ENCODE data around the gene HNF1A. TPM values are rescaled to one million over a fixed set of nuclear protein-coding genes. Genes with fewer than 3 reads are reported as not detected.

The HNF1A gene
- total and polyA plus RNA-seq, 7 experiments from 2014 or later: not detected

- no peak overlapping the region for H3K4me3 ChIP-seq (ENCODE audit: low read length)
- intact Hi-C loops (cut with micrococcal nuclease): no loop called here
- H3K36me3 Mint-ChIP-seq: no peaks in the 10 kb centered on the region
- no peaks in the 10 kb centered on the region for H3K9me3 Mint-ChIP-seq
- ChIA-PET POLR2A (no interaction called here), CTCF (interaction anchor here (0.6 kb wide), 1 partner anchor 240 kb away, joined by 4 read pairs; no protein-coding TSS in a partner anchor)
- no peaks in the 10 kb centered on the region for H3K27me3 ChIP-seq (ENCODE audit: control insufficient read depth in 2 of 2, insufficient read depth in 2 of 2, low read length in 2 of 2)
- ATAC-seq (peak; percentile 54), DNase-seq (no peak)
- H3K9me3 ChIP-seq (ENCODE audit: control insufficient read depth in 2 of 3, low read length in 3 of 3): no peaks in the 10 kb centered on the region
- H3K27me3 Mint-ChIP-seq: peaks cover 0 to 14% (median 5%) of the 10 kb centered on the region in 5 donors
- no peak overlapping the region for H3K4me3 Mint-ChIP-seq
- H3K4me1 Mint-ChIP-seq: peaks cover 0 to 8% (median 0%) of the 10 kb centered on the region in 7 donors
- no peak overlapping the region for H3K27ac ChIP-seq (ENCODE audit: low read depth, low read length)
- no peaks in the 10 kb centered on the region for H3K36me3 ChIP-seq (ENCODE audit: control insufficient read depth in 2 of 3, insufficient read depth in 3 of 3, low read length in 3 of 3)
- H3K4me1 ChIP-seq (ENCODE audit: control insufficient read depth in 2 of 2, insufficient read depth in 2 of 2, low read length in 2 of 2): no peaks in the 10 kb centered on the region
- H3K27ac Mint-ChIP-seq: peak overlapping the region in 1 of 9 donors; percentile 1
Measured at GRCh38 chr12:120936197-120936596, 42.1 kb upstream of the HNF1A start.

DNA sequence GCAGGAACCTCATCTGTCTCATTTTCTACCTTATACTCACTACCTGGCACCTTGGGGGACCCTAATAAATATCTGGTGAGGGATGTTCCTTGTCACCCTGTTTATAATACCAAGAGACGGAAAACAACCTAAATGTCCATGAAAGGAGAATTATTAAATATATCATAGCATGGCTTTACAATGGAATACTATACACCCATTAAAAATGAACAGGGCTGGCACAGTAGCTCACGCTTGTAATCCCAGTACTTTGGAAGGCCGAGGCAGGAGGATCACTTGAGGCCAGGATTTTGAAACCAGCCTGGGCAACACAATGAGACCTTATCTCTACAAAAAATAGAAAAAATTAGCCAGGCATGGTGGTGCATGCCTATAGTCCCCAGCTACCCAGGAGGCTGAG lies 39.8 kb upstream of the HNF1A start:
- POLR2A ChIA-PET: no interaction called here
- intact Hi-C loops (cut with micrococcal nuclease): no loop called here

DNA sequence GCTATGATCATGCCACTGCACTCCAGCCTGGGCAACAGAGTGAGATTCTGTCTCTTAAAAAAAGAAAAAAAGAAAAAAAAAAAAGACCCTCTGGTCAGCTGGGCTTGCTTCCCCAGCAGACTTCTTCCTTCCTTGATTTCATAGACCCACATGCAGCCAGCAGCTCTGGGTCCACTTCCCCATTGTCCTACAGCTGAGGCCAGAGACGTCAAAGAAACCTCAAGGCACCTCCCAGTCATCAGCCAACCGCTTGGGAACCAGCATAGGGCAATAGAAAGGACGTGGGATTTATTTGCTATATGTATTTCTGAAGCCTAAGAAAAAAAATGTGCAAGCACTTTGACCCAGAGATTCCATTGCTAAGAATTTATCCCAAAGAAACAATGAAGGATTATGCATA lies 38.8 kb upstream of the HNF1A start:
- peaks cover 0 to 6% (median 2%) of the 10 kb centered on the region in 7 donors for H3K4me1 Mint-ChIP-seq
- ChIA-PET CTCF (interaction anchor here (0.6 to 1.6 kb wide), 3 partner anchors 14 to 36 kb away, joined by 4 to 6 read pairs (median 5); no protein-coding TSS in a partner anchor), POLR2A (interaction anchor here (0.6 kb wide), 1 partner anchor 15 kb away, joined by 3 read pairs; no protein-coding TSS in a partner anchor)
- no peaks in the 10 kb centered on the region for H3K36me3 Mint-ChIP-seq
- H3K9me3 Mint-ChIP-seq: peaks cover 0 to 2% (median 0%) of the 10 kb centered on the region in 11 donors
- no peaks in the 10 kb centered on the region for H3K36me3 ChIP-seq (ENCODE audit: control insufficient read depth in 2 of 3, insufficient read depth in 3 of 3, low read length in 3 of 3)
- peaks cover 0 to 21% (median 5%) of the 10 kb centered on the region in 5 donors for H3K27me3 Mint-ChIP-seq
- no peaks in the 10 kb centered on the region for H3K9me3 ChIP-seq (ENCODE audit: control insufficient read depth in 2 of 3, low read length in 3 of 3)
- peak; percentile 79 for ATAC-seq
- intact Hi-C loops (cut with micrococcal nuclease): no loop called here
- H3K27me3 ChIP-seq (ENCODE audit: control insufficient read depth in 2 of 2, insufficient read depth in 2 of 2, low read length in 2 of 2): no peaks in the 10 kb centered on the region
- H3K4me1 ChIP-seq (ENCODE audit: control insufficient read depth in 2 of 2, insufficient read depth in 2 of 2, low read length in 2 of 2): no peaks in the 10 kb centered on the region
- H3K27ac ChIP-seq (ENCODE audit: low read depth, low read length): no peak overlapping the region
- H3K27ac Mint-ChIP-seq: no peak overlapping the region
- H3K4me3 ChIP-seq (ENCODE audit: low read length): no peak overlapping the region
- DNase-seq: no peak
- H3K4me3 Mint-ChIP-seq: no peak overlapping the region

More for the DNA sequence above, 39.8 kb upstream of the HNF1A start:
- Histone ChIP-seq H3K4me3 (ENCODE audit: low read length) (no peak overlapping the region), H3K27me3 (ENCODE audit: control insufficient read depth in 2 of 2, insufficient read depth in 2 of 2, low read length in 2 of 2) (no peaks in the 10 kb centered on the region), H3K36me3 (ENCODE audit: control insufficient read depth in 2 of 3, insufficient read depth in 3 of 3, low read length in 3 of 3) (no peaks in the 10 kb centered on the region), H3K9me3 (ENCODE audit: control insufficient read depth in 2 of 3, low read length in 3 of 3) (no peaks in the 10 kb centered on the region), H3K27ac (ENCODE audit: low read depth, low read length) (no peak overlapping the region), H3K4me1 (ENCODE audit: control insufficient read depth in 2 of 2, insufficient read depth in 2 of 2, low read length in 2 of 2) (no peaks in the 10 kb centered on the region)
- peaks cover 0 to 21% (median 5%) of the 10 kb centered on the region in 5 donors for H3K27me3 Mint-ChIP-seq
- no peak overlapping the region for H3K27ac Mint-ChIP-seq
- peaks cover 0 to 4% (median 0%) of the 10 kb centered on the region in 7 donors for H3K4me1 Mint-ChIP-seq
- peaks cover 0 to 2% (median 0%) of the 10 kb centered on the region in 11 donors for H3K9me3 Mint-ChIP-seq
- ATAC-seq (no peak), DNase-seq (no peak)
- no peak overlapping the region for H3K4me3 Mint-ChIP-seq
- H3K36me3 Mint-ChIP-seq: no peaks in the 10 kb centered on the region
- CTCF ChIA-PET: interaction anchor here (1.6 kb wide), 1 partner anchor 33 kb away, joined by 7 read pairs; no protein-coding TSS in a partner anchor

- peaks cover 0 to 9% (median 2%) of the 10 kb centered on the region in 7 donors for H3K4me1 Mint-ChIP-seq
- DNase-seq (no peak), ATAC-seq (no peak)
- H3K27ac Mint-ChIP-seq: no peak overlapping the region
- POLR2A ChIA-PET: no interaction called here
- H3K9me3 Mint-ChIP-seq: peaks cover 0 to 2% (median 0%) of the 10 kb centered on the region in 11 donors
- H3K4me3 Mint-ChIP-seq: no peak overlapping the region
- Histone ChIP-seq H3K27ac (ENCODE audit: low read depth, low read length) (no peak overlapping the region), H3K36me3 (ENCODE audit: control insufficient read depth in 2 of 3, insufficient read depth in 3 of 3, low read length in 3 of 3) (no peaks in the 10 kb centered on the region), H3K9me3 (ENCODE audit: control insufficient read depth in 2 of 3, low read length in 3 of 3) (no peaks in the 10 kb centered on the region), H3K4me3 (ENCODE audit: low read length) (no peak overlapping the region), H3K27me3 (ENCODE audit: control insufficient read depth in 2 of 2, insufficient read depth in 2 of 2, low read length in 2 of 2) (no peaks in the 10 kb centered on the region), H3K4me1 (ENCODE audit: control insufficient read depth in 2 of 2, insufficient read depth in 2 of 2, low read length in 2 of 2) (no peaks in the 10 kb centered on the region)
- H3K27me3 Mint-ChIP-seq: peaks cover 0 to 21% (median 5%) of the 10 kb centered on the region in 5 donors
- no peaks in the 10 kb centered on the region for H3K36me3 Mint-ChIP-seq
- intact Hi-C loops (cut with micrococcal nuclease): no loop called here
- CTCF ChIA-PET: interaction anchor here (0.6 to 1.6 kb wide), 3 partner anchors 14 to 32 kb away, joined by 3 to 5 read pairs (median 4); no protein-coding TSS in a partner anchor
Measured at GRCh38 chr12:120940006-120940405, 38.3 kb upstream of the HNF1A start.

DNA sequence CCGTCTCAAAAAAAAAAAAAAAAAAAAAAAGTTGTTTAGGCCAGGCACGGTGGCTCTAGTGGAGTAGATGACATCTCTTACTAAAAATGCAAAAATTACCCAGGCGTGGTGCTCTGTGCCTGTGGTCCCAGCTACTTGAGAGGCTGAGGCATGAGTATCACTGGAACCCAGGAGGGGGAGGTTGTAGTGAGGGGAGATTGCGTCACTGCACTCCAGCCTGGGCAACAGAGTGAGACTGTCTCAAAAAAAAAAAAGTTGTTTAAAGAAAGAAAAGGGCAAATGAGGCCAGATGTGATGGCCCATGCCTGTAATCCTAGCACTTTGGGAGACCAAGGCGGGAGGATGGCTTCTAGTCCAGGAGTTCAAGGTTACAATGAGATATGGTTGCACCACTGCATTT lies 37.5 kb upstream of the HNF1A start:
- no peak for ATAC-seq
- no peaks in the 10 kb centered on the region for H3K4me1 ChIP-seq (ENCODE audit: control insufficient read depth in 2 of 2, insufficient read depth in 2 of 2, low read length in 2 of 2)
- H3K36me3 Mint-ChIP-seq: no peaks in the 10 kb centered on the region
- no peaks in the 10 kb centered on the region for H3K9me3 ChIP-seq (ENCODE audit: control insufficient read depth in 2 of 3, low read length in 3 of 3)
- H3K27ac Mint-ChIP-seq: no peak overlapping the region
- no peaks in the 10 kb centered on the region for H3K36me3 ChIP-seq (ENCODE audit: control insufficient read depth in 2 of 3, insufficient read depth in 3 of 3, low read length in 3 of 3)
- DNase-seq: no peak
- H3K4me1 Mint-ChIP-seq: peaks cover 0 to 9% (median 2%) of the 10 kb centered on the region in 7 donors
- ChIA-PET POLR2A (no interaction called here), CTCF (interaction anchor here (0.6 to 1.6 kb wide), 2 partner anchors 18 to 31 kb away, joined by 3 to 5 read pairs; no protein-coding TSS in a partner anchor)
- H3K27me3 ChIP-seq (ENCODE audit: control insufficient read depth in 2 of 2, insufficient read depth in 2 of 2, low read length in 2 of 2): no peaks in the 10 kb centered on the region
- H3K27ac ChIP-seq (ENCODE audit: low read depth, low read length): no peak overlapping the region
- peaks cover 0 to 2% (median 0%) of the 10 kb centered on the region in 11 donors for H3K9me3 Mint-ChIP-seq
- no peak overlapping the region for H3K4me3 Mint-ChIP-seq
- H3K27me3 Mint-ChIP-seq: peaks cover 0 to 21% (median 5%) of the 10 kb centered on the region in 5 donors
- no peak overlapping the region for H3K4me3 ChIP-seq (ENCODE audit: low read length)
- intact Hi-C loops (cut with micrococcal nuclease): no loop called here

DNA sequence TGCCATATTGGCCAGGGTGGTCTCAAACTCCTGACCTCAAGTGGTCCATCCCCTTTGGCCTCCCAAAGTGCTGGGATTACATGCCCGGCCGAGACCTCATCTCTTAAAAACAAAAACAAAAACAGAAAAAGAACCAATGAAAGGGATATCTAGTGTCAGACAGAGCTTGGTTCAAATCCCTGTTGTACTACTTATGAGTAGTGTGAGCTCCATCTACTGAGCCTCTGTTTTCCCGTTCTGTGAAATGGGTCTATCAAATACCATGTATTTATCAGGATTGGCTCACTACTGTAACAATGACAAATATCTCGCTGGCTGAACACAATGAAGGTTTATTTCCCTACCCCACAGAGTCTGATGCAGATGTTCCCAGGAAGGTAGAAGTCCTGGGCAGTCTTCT lies 36.9 kb upstream of the HNF1A start:
- no peak for DNase-seq
- no peak overlapping the region for H3K27ac ChIP-seq (ENCODE audit: low read depth, low read length)
- ChIA-PET CTCF (no interaction called here), POLR2A (no interaction called here)
- Mint-ChIP-seq H3K27me3 (peaks cover 0 to 21% (median 5%) of the 10 kb centered on the region in 5 donors), H3K4me1 (peaks cover 0 to 9% (median 2%) of the 10 kb centered on the region in 7 donors), H3K36me3 (no peaks in the 10 kb centered on the region), H3K9me3 (peaks cover 0 to 2% (median 0%) of the 10 kb centered on the region in 11 donors), H3K27ac (no peak overlapping the region), H3K4me3 (no peak overlapping the region)
- ATAC-seq: no peak
- no peaks in the 10 kb centered on the region for H3K27me3 ChIP-seq (ENCODE audit: control insufficient read depth in 2 of 2, insufficient read depth in 2 of 2, low read length in 2 of 2)
- no peaks in the 10 kb centered on the region for H3K9me3 ChIP-seq (ENCODE audit: control insufficient read depth in 2 of 3, low read length in 3 of 3)
- H3K36me3 ChIP-seq (ENCODE audit: control insufficient read depth in 2 of 3, insufficient read depth in 3 of 3, low read length in 3 of 3): no peaks in the 10 kb centered on the region
- no peaks in the 10 kb centered on the region for H3K4me1 ChIP-seq (ENCODE audit: control insufficient read depth in 2 of 2, insufficient read depth in 2 of 2, low read length in 2 of 2)
- H3K4me3 ChIP-seq (ENCODE audit: low read length): no peak overlapping the region
- intact Hi-C loops (cut with micrococcal nuclease): no loop called here

DNA sequence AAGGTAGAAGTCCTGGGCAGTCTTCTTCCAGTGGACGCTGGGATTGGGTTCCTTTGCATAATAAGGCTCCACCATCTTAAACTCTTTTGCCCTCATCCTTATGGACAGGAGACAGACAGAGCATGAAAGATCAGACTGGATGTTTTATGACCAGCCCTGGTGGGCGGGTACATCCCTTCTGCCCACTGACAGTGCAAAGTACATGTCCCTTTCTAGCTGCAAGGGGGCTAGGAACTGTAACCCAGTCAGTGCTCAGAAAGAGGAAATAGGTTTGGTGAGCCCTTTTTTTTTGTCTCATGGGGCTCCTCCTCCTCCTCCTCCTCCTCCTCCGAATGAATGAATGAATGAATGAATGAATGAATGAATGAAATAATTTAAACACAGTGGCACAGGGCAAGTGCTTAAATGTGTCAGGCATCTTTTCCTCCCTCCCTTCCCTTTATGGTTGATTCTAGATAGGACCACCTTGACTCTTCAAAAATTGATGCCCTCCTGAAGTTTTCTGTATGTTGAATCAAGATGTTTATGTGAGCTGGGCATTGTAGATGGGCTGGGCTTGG lies 36.4 kb upstream of the HNF1A start:
- Histone ChIP-seq H3K4me1 (ENCODE audit: control insufficient read depth in 2 of 2, insufficient read depth in 2 of 2, low read length in 2 of 2) (no peaks in the 10 kb centered on the region), H3K27me3 (ENCODE audit: control insufficient read depth in 2 of 2, insufficient read depth in 2 of 2, low read length in 2 of 2) (no peaks in the 10 kb centered on the region), H3K4me3 (ENCODE audit: low read length) (no peak overlapping the region), H3K36me3 (ENCODE audit: control insufficient read depth in 2 of 3, insufficient read depth in 3 of 3, low read length in 3 of 3) (no peaks in the 10 kb centered on the region), H3K9me3 (ENCODE audit: control insufficient read depth in 2 of 3, low read length in 3 of 3) (no peaks in the 10 kb centered on the region), H3K27ac (ENCODE audit: low read depth, low read length) (no peak overlapping the region)
- Mint-ChIP-seq H3K27ac (no peak overlapping the region), H3K4me3 (no peak overlapping the region), H3K9me3 (peaks cover 0 to 2% (median 0%) of the 10 kb centered on the region in 11 donors), H3K36me3 (no peaks in the 10 kb centered on the region), H3K27me3 (peaks cover 0 to 21% (median 5%) of the 10 kb centered on the region in 5 donors), H3K4me1 (peaks cover 0 to 9% (median 2%) of the 10 kb centered on the region in 7 donors)
- ATAC-seq (no peak), DNase-seq (no peak)
- CTCF ChIA-PET: no interaction called here
- intact Hi-C loops (cut with micrococcal nuclease): no loop called here
- POLR2A ChIA-PET: no interaction called here
